Measurements from ENCODE around the gene KAZN.

GRCh38 chr1:15071936-15072335, 473.5 kb downstream of the KAZN start:
- no peak for TF ChIP-seq CTCF (conservative IDR thresholded peaks at IDR 0.05 in 1 of 2, IDR thresholded peaks at IDR 0.05 in 1 of 2; ENCODE audit: low read depth in 1 of 2, low read length in 2 of 2)
- no peak for TF ChIP-seq EZH2 (IDR thresholded peaks at IDR 0.05; ENCODE audit: low read length, missing control alignments)

Measured in fibroblast of lung (primary cell).